Keratinocyte (primary cell): Measurements from ENCODE around the gene SLC37A1. TPM values are rescaled to one million over a fixed set of nuclear protein-coding genes. Genes with fewer than 3 reads are reported as not detected.

ENCODE experiments used
- DNase-seq: peaks from one replicate; pipeline ENCODE4 v3.0.0-alpha.2; 2011; ENCODE audit warnings: low read depth, missing footprints, low spot score
- FAIRE-seq: peaks from 2 replicates; lab custom pipeline; 2011; peaks lifted over from hg19 to GRCh38; lab: Jason Lieb, UNC
- H2AFZ ChIP-seq: 2 replicates; pipeline ENCODE4 v1.6.0; 2012; ENCODE audit warnings: low read length, control low read depth, inconsistent platforms; ENCODE audit not compliant: control insufficient read depth
- H3K27ac ChIP-seq: 2 replicates; pipeline ENCODE4 v1.5.1; 2011; ENCODE audit warnings: low read length; ENCODE audit not compliant: control insufficient read depth, insufficient read depth
- H3K27me3 ChIP-seq: 3 replicates; pipeline ENCODE4 v1.6.0; 2011; ENCODE audit warnings: low read length; ENCODE audit not compliant: control insufficient read depth, insufficient read depth; ENCODE audit errors: extremely low read depth
- H3K36me3 ChIP-seq, 2 experiments: 2 replicates in 1 of 2; 3 replicates in 1 of 2; pipeline ENCODE4 v1.5.1; 2011; ENCODE audit warnings: low read length in 2 of 2, mild to moderate bottlenecking in 1 of 2; ENCODE audit not compliant: control insufficient read depth in 2 of 2, insufficient read depth in 2 of 2; ENCODE audit errors: extremely low read depth in 1 of 2
- H3K4me1 ChIP-seq: 3 replicates; pipeline ENCODE4 v1.5.1; 2011; ENCODE audit warnings: low read length; ENCODE audit not compliant: control insufficient read depth, insufficient read depth; ENCODE audit errors: extremely low read depth
- H3K4me2 ChIP-seq: 3 replicates; pipeline ENCODE4 v1.6.0; 2011; ENCODE audit warnings: low read depth, low read length; ENCODE audit not compliant: control insufficient read depth, insufficient read depth; ENCODE audit errors: extremely low read depth
- H3K4me3 ChIP-seq, 3 experiments: fragments of 200-600 bp in 1 of 3; sonication (generic) in 1 of 3; 2 replicates in 2 of 3; 3 replicates in 1 of 3; pipeline ENCODE4 v1.5.1; 2011 to 2016; ENCODE audit warnings: low read length in 3 of 3, mild to moderate bottlenecking in 3 of 3, control low read depth in 2 of 3, inconsistent platforms in 1 of 3, low read depth in 1 of 3, mixed read lengths in 1 of 3, mixed run types in 1 of 3, moderate library complexity in 1 of 3; ENCODE audit not compliant: control insufficient read depth in 2 of 3, insufficient read depth in 2 of 3; ENCODE audit errors: extremely low read depth in 1 of 3
- H3K79me2 ChIP-seq: 2 replicates; pipeline ENCODE4 v1.6.0; 2012; ENCODE audit warnings: low read length; ENCODE audit not compliant: control insufficient read depth, insufficient read depth
- H3K9ac ChIP-seq: 3 replicates; pipeline ENCODE4 v1.6.0; 2011; ENCODE audit warnings: low read length; ENCODE audit not compliant: control insufficient read depth, insufficient read depth; ENCODE audit errors: extremely low read depth
- H3K9me1 ChIP-seq: 3 replicates; pipeline ENCODE4 v1.6.0; 2011; ENCODE audit warnings: low read length; ENCODE audit not compliant: control insufficient read depth, insufficient read depth; ENCODE audit errors: extremely low read depth
- H3K9me3 ChIP-seq: 2 replicates; pipeline ENCODE4 v1.5.1; 2012; ENCODE audit warnings: low read depth, low read length; ENCODE audit not compliant: control insufficient read depth
- H4K20me1 ChIP-seq: 3 replicates; pipeline ENCODE4 v1.6.0; 2011; ENCODE audit warnings: low read length; ENCODE audit not compliant: control insufficient read depth, insufficient read depth; ENCODE audit errors: extremely low read depth
- EZH2 ChIP-seq: IDR thresholded peaks from one replicate; pipeline ENCODE4 v1.6.1; 2012; ENCODE audit warnings: inconsistent platforms, mild to moderate bottlenecking, low read length, moderate library complexity
- dilution Hi-C: fragments of 300-500 bp; cut with MboI; formaldehyde crosslinking; loops from one replicate; pipeline ENCODE4 v1.7.0; 2020; ENCODE audit warnings: low sequenced_read_pairs; ENCODE audit not compliant: extremely low pct_ligation_motif_present
- polyA plus RNA-seq, 5 experiments: library from polyadenylated mRNA; depleted of rRNA in 3 of 5; stranded (reverse) in 3 of 5; stranded (forward) in 1 of 5; unstranded in 1 of 5; fragments of >200 nt; gene quantifications; 1 replicate in 1 of 5; 2 replicates in 3 of 5; 3 replicates in 1 of 5; pipeline versions ENCODE4 v1.2.1 to v1.2.3, GENCODE V29; 2011 to 2012; ENCODE audit warnings: missing spikeins in 2 of 5, low read depth in 1 of 5, low replicate concordance in 1 of 5
- TF ChIP-seq, protein P1 (sequence below), 3 experiments: IDR thresholded peaks in 1 of 3; conservative IDR thresholded peaks in 1 of 3; optimal IDR thresholded peaks in 1 of 3; 2 replicates in 2 of 3; 3 replicates in 1 of 3; pipeline versions ENCODE3 to v1.5.1; 2011; ENCODE audit warnings: low read length in 3 of 3, mild to moderate bottlenecking in 3 of 3, moderate library complexity in 2 of 3, control low read depth in 1 of 3, inconsistent platforms in 1 of 3; ENCODE audit not compliant: insufficient read depth in 2 of 3; ENCODE audit errors: extremely low read depth in 1 of 3

The SLC37A1 gene
- polyA plus RNA-seq, 1 donor (not counting 4 experiments of a cell fraction or from before 2014, with no cell fraction given), result 4.1 TPM

DNA sequence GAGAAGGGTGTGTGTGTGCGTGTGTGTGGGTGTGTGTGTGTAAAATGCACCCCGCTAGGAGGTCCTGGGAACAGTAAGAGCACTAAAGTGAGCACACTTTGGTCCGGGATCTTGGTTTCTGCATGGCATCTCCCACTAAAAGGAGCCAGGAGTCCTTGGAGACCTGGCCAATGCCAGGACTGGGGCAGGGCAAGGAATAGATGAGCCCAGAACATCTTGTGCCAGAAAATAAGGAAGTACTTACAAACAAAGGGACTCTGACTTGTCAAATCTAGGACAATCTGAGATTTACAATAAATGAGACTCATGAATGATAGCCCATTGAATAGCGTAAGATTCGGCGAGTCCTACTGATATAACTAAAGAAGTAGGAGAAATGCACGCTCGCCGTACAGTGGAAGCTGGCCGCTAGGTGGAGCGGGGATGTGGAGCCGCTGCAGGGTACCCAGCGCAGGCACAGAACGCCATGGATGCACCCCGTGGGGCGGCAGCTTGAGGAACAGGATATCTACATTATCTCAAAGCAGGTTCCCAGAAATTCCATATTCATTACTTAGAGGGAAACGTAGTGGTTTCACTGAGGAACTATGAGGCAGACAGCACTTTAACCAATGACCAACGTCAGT lies 7.1 kb downstream of the SLC37A1 start:
- Histone ChIP-seq H3K9me1 (no peaks in the 10 kb centered on the region), H3K9ac (no peak overlapping the region), H3K27me3 (no peaks in the 10 kb centered on the region), H4K20me1 (no peaks in the 10 kb centered on the region), H3K79me2 (no peaks in the 10 kb centered on the region), H3K9me3 (no peaks in the 10 kb centered on the region), H3K4me1 (peaks cover 5% of the 10 kb centered on the region), H3K36me3 (peaks cover 8 to 9% of the 10 kb centered on the region in 2 experiments), H3K4me2 (no peak overlapping the region), H3K27ac (no peak overlapping the region), H2AFZ (no peak overlapping the region), H3K4me3 (no peak overlapping the region)
- dilution Hi-C loops, result no loop called here
- TF ChIP-seq, protein P1, sequence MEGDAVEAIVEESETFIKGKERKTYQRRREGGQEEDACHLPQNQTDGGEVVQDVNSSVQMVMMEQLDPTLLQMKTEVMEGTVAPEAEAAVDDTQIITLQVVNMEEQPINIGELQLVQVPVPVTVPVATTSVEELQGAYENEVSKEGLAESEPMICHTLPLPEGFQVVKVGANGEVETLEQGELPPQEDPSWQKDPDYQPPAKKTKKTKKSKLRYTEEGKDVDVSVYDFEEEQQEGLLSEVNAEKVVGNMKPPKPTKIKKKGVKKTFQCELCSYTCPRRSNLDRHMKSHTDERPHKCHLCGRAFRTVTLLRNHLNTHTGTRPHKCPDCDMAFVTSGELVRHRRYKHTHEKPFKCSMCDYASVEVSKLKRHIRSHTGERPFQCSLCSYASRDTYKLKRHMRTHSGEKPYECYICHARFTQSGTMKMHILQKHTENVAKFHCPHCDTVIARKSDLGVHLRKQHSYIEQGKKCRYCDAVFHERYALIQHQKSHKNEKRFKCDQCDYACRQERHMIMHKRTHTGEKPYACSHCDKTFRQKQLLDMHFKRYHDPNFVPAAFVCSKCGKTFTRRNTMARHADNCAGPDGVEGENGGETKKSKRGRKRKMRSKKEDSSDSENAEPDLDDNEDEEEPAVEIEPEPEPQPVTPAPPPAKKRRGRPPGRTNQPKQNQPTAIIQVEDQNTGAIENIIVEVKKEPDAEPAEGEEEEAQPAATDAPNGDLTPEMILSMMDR (optimal IDR thresholded peaks at IDR 0.05 in 1 of 3, IDR thresholded peaks at IDR 0.05 in 1 of 3, conservative IDR thresholded peaks at IDR 0.05 in 1 of 3; ENCODE audit: extremely low read depth in 1 of 3, insufficient read depth in 2 of 3, low read length in 3 of 3), result no peak
- TF ChIP-seq EZH2, result no peak
- no peak for FAIRE-seq
- no peak for DNase-seq

DNA sequence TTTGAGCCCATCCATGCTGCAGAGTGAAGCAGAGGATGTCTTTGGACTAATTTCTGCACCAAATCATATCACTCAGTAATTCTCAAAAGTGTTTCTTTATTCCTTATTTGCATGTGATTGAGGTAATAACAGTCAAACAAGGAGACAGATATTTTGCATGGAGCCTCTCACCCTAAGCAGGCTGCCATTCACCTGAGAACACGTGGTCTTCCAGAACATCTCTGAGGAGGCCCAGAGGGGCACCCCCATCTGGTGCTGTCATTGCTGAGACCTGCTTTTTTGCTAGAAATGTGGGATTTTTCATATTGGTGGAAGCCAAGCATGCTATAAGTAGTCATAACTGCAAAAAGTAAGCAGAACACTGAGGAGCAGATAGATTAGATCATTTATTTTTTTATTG lies 7.7 kb downstream of the SLC37A1 start:
- H3K27ac ChIP-seq, result no peak overlapping the region
- no peak overlapping the region for H3K9ac ChIP-seq
- H2AFZ ChIP-seq, result no peak overlapping the region
- no peak for TF ChIP-seq EZH2
- no peak overlapping the region for H3K4me2 ChIP-seq
- H3K27me3 ChIP-seq, result no peaks in the 10 kb centered on the region
- no peaks in the 10 kb centered on the region for H3K9me1 ChIP-seq
- H3K4me1 ChIP-seq, result peaks cover 5% of the 10 kb centered on the region
- no peak for FAIRE-seq
- H3K79me2 ChIP-seq, result no peaks in the 10 kb centered on the region
- DNase-seq, result no peak
- H3K4me3 ChIP-seq, result no peak overlapping the region
- H4K20me1 ChIP-seq, result no peaks in the 10 kb centered on the region
- H3K36me3 ChIP-seq, result peaks cover 8 to 9% of the 10 kb centered on the region in 2 experiments
- dilution Hi-C loops, result no loop called here
- no peaks in the 10 kb centered on the region for H3K9me3 ChIP-seq

DNA sequence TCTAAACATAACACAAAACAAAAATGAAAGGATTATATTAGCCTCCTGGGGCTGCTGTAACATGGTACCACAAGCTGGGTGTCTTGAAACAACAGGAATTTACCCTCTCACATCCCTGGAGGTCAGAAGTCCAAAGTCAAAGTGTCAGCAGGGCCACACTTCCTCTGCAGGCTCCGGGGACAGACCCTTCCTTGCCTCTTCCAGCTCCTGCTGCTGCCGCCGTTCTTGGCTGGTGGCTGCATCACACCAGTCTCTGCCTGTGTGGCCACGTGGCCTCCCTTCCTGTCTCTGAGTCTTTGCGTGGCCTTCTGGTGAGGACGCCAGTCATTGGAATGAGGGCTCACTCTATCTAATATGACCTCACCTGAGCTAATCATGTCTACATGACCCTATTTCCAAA lies 8.2 kb downstream of the SLC37A1 start:
- dilution Hi-C loops, result no loop called here
- Histone ChIP-seq H3K9me1 (no peaks in the 10 kb centered on the region), H3K4me3 (no peak overlapping the region), H3K4me1 (peaks cover 5% of the 10 kb centered on the region), H3K27ac (no peak overlapping the region), H3K9ac (no peak overlapping the region), H3K4me2 (no peak overlapping the region), H3K9me3 (no peaks in the 10 kb centered on the region), H3K27me3 (no peaks in the 10 kb centered on the region), H3K79me2 (no peaks in the 10 kb centered on the region), H3K36me3 (peaks cover 8 to 9% of the 10 kb centered on the region in 2 experiments), H2AFZ (no peak overlapping the region), H4K20me1 (no peaks in the 10 kb centered on the region)
- no peak for FAIRE-seq
- TF ChIP-seq, protein P1 (optimal IDR thresholded peaks at IDR 0.05 in 1 of 3, IDR thresholded peaks at IDR 0.05 in 1 of 3, conservative IDR thresholded peaks at IDR 0.05 in 1 of 3; ENCODE audit: extremely low read depth in 1 of 3, insufficient read depth in 2 of 3, low read length in 3 of 3), result no peak
- no peak for TF ChIP-seq EZH2
- DNase-seq, result no peak
